Upper lobe of left lung (tissue), 6 donors: Measurements from ENCODE around the gene AGAP1. TPM values are rescaled to one million over a fixed set of nuclear protein-coding genes. Genes with fewer than 3 reads are reported as not detected.

Experiments used
- ATAC-seq, 2 donors: fragments of 200-7000 bp; cut with Tn5 transposase; one replicate each; pipeline ENCODE4 v1.9.1; 2022; ENCODE audit warnings: mild to moderate bottlenecking in 2 of 2, moderate library complexity in 2 of 2; ENCODE audit not compliant: low FRiP score in 2 of 2
- DNase-seq, 2 donors: peaks; one replicate each; pipeline ENCODE4 v3.0.0-alpha.2; 2019 to 2020
- H3K27ac ChIP-seq, 4 donors: fragments of 200-600 bp; sonication (generic); one replicate each; pipeline ENCODE4 v1.5.1; 2016 to 2019
- H3K27me3 ChIP-seq, 4 donors: fragments of 200-600 bp; sonication (generic); one replicate each; pipeline ENCODE4 v1.5.1; 2017 to 2019
- H3K36me3 ChIP-seq, 4 donors: fragments of 200-600 bp; sonication (generic); one replicate each; pipeline ENCODE4 v1.5.1; 2016 to 2019
- H3K4me1 ChIP-seq, 4 donors: fragments of 200-600 bp; sonication (generic); one replicate each; pipeline ENCODE4 v1.5.1; 2018 to 2019
- H3K4me3 ChIP-seq, 4 donors: fragments of 200-600 bp; sonication (generic); one replicate each; pipeline ENCODE4 v1.5.1; 2017 to 2019; ENCODE audit warnings: mild to moderate bottlenecking in 2 of 4, moderate library complexity in 1 of 4
- H3K9me3 ChIP-seq, 4 donors: fragments of 200-600 bp; sonication (generic); one replicate each; pipeline ENCODE4 v1.5.1; 2018 to 2019
- EP300 ChIP-seq, 4 donors: sonication (generic); formaldehyde crosslinking; IDR thresholded peaks; one replicate each; pipeline ENCODE4 v1.5.1; 2017; ENCODE audit warnings: antibody characterized with exemption in 4 of 4, control low read depth in 2 of 4
- POLR2A ChIP-seq, 4 donors: fragments of 450-650 bp; IDR thresholded peaks; one replicate each; pipeline ENCODE4 v1.5.1; 2016 to 2017; ENCODE audit warnings: antibody characterized with exemption in 4 of 4, mild to moderate bottlenecking in 2 of 4
- POLR2AphosphoS5 ChIP-seq, 2 donors: sonication (generic); formaldehyde crosslinking; IDR thresholded peaks; one replicate each; pipeline ENCODE4 v1.5.1; 2017; ENCODE audit warnings: antibody characterized with exemption in 2 of 2
- WGBS, 2 donors: methylation state at CpG; one replicate each; pipeline ENCODE4 v1.1.5; 2017 to 2018; 5-methylcytosine and 5-hydroxymethylcytosine counted together
- total RNA-seq, 6 donors: library from RNA; depleted of rRNA in 4 of 6; stranded (reverse); fragments of >200 nt in 4 of 6; gene quantifications; one replicate each; pipeline versions ENCODE4 v1.1.0 to v1.2.1, GENCODE V29; 2016 to 2021
- TF ChIP-seq, protein P1 (sequence below), 6 experiments: fragments of 450-650 bp in 4 of 6; fragments of 200-600 bp in 2 of 6; sonication (generic) in 2 of 6; IDR thresholded peaks; one replicate each; pipeline ENCODE4 v1.5.1; 2016 to 2019; ENCODE audit warnings: antibody characterized with exemption in 6 of 6
- donor health status: DM: no; HTN: no; CAD: no; lungs with moderate emphysema.
- donor health status: DM: no; HTN: yes; CAD: no; lungs with severe emphysema.

AGAP1 gene
- total RNA-seq, 6 donors from 2014 or later, result 25.5 to 45.1 (median 30.7) TPM

DNA sequence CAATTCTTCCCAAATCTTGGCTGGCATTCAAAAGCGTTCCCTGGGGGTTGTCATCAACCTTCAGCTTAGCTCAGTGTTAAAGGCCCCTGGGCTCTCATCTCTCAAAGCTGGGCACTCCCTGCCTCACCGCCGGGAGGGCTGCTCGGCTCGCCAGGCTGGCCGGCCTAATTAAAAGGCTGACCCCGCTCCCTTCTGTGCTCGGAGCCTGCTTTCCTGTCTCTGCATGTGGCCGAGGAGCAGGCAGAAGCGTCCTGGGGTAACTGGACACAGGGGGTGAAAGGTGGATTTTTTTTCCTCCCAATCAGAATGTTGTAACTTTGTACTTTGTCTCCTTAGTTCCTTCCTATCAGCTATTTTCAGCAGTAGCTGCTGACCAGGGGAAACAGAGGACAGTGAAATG, 443.2 kb downstream of the AGAP1 start:
- 88 to 93% methylated on average over 9 to 10 of the region's 10 CpGs for WGBS, 2 donors
- ATAC-seq, result no peak
- peaks cover 0 to 7% (median 0%) of the 10 kb centered on the region in 4 donors for H3K9me3 ChIP-seq
- H3K27ac ChIP-seq, result no peak overlapping the region
- no peaks in the 10 kb centered on the region for H3K27me3 ChIP-seq
- H3K4me3 ChIP-seq, result no peak overlapping the region
- TF ChIP-seq EP300 (IDR thresholded peaks at IDR 0.05), result no peak
- TF ChIP-seq, protein P1, sequence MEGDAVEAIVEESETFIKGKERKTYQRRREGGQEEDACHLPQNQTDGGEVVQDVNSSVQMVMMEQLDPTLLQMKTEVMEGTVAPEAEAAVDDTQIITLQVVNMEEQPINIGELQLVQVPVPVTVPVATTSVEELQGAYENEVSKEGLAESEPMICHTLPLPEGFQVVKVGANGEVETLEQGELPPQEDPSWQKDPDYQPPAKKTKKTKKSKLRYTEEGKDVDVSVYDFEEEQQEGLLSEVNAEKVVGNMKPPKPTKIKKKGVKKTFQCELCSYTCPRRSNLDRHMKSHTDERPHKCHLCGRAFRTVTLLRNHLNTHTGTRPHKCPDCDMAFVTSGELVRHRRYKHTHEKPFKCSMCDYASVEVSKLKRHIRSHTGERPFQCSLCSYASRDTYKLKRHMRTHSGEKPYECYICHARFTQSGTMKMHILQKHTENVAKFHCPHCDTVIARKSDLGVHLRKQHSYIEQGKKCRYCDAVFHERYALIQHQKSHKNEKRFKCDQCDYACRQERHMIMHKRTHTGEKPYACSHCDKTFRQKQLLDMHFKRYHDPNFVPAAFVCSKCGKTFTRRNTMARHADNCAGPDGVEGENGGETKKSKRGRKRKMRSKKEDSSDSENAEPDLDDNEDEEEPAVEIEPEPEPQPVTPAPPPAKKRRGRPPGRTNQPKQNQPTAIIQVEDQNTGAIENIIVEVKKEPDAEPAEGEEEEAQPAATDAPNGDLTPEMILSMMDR (IDR thresholded peaks at IDR 0.05), result no peak
- no peak for TF ChIP-seq POLR2AphosphoS5 (IDR thresholded peaks at IDR 0.05)
- TF ChIP-seq POLR2A (IDR thresholded peaks at IDR 0.05), result no peak
- DNase-seq, result no peak
- peaks cover 0 to 6% (median 0%) of the 10 kb centered on the region in 4 donors for H3K4me1 ChIP-seq
- H3K36me3 ChIP-seq, result peaks cover 0 to 6% (median under 1%) of the 10 kb centered on the region in 4 donors

DNA sequence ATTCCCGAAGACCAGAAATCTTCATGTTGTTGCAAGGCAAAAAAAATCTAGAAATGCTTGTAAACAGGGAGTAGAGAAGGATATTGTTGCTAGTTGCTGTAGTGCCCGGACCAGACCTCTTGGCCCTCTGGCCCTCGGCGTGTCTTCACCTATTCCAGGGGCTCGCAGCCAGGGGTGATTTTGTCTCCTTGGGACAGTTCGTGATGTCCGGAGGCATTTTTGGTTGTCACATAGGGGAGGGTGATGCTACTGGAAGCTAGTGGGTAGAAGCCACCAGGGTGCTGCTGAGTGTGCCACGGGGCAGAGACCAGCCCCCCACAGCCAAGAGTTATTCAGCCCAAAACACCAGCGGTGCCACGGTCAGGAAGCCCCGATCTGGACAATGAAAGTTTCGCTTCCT, 443.7 kb downstream of the AGAP1 start:
- DNase-seq, result no peak
- TF ChIP-seq POLR2AphosphoS5 (IDR thresholded peaks at IDR 0.05) (no peak), POLR2A (IDR thresholded peaks at IDR 0.05) (no peak), EP300 (IDR thresholded peaks at IDR 0.05) (no peak)
- TF ChIP-seq, protein P1 (IDR thresholded peaks at IDR 0.05), result no peak
- Histone ChIP-seq H3K9me3 (peaks cover 0 to 7% (median 0%) of the 10 kb centered on the region in 4 donors), H3K36me3 (peaks cover 0 to 3% (median 0%) of the 10 kb centered on the region in 4 donors), H3K27me3 (no peaks in the 10 kb centered on the region), H3K4me1 (peaks cover 0 to 6% (median 0%) of the 10 kb centered on the region in 4 donors), H3K27ac (no peak overlapping the region), H3K4me3 (no peak overlapping the region)
- no peak for ATAC-seq
- WGBS, 2 donors, result 90 to 92% methylated on average over 8 to 12 of the region's 12 CpGs

DNA sequence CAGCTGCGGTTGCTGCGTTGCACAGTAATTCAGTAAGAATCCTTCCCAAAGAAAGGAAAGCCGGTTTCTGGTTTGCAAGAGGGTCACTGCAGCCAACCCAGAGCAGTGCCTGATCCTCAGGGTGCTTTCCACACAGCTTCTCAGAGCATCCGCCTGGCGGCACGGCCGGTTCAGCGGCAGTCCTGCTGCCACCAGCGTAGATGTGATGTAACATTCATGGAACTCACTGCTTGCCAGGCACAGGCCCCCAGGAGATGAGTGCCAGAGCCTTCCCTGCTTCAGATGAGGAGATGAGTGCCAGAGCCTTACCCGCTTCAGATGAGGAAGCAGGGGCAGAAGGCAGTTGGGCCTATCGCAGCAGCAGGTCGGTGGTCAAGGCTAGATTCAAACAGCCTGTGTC, 444.1 kb downstream of the AGAP1 start:
- DNase-seq, result no peak
- WGBS, 2 donors, result 83 to 100% methylated on average over 12 of the region's 12 CpGs
- peaks cover 0 to 7% (median 0%) of the 10 kb centered on the region in 4 donors for H3K9me3 ChIP-seq
- peaks cover 0 to 6% (median 0%) of the 10 kb centered on the region in 4 donors for H3K4me1 ChIP-seq
- H3K27ac ChIP-seq, result no peak overlapping the region
- ATAC-seq, result no peak
- no peak overlapping the region for H3K4me3 ChIP-seq
- TF ChIP-seq EP300 (IDR thresholded peaks at IDR 0.05), result no peak
- H3K27me3 ChIP-seq, result no peaks in the 10 kb centered on the region
- peaks cover 0 to 3% (median 0%) of the 10 kb centered on the region in 4 donors for H3K36me3 ChIP-seq

DNA sequence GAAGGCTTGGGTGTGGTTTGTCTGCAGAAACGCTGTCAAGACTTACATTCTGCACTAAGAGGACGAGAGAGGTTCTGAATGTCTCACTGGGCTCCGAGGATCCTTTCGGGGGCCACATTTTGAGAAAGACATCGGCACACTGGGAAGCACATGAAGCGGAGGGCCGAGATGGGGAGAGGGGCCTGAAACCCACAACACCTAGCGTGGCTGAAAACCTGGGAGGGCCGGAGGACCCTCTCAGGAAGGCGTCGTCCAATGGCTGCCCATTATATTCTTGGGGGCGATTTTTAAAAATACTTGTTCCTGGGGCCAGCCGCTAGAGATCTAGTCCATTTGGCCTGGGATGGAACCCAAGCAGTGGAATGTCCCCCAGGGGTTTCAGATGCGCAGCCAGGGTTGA, 444.8 kb downstream of the AGAP1 start:
- H3K4me1 ChIP-seq, result peaks cover 0 to 6% (median 0%) of the 10 kb centered on the region in 4 donors
- H3K4me3 ChIP-seq, result no peak overlapping the region
- H3K36me3 ChIP-seq, result peaks cover 0 to 3% (median 0%) of the 10 kb centered on the region in 4 donors
- H3K27ac ChIP-seq, result no peak overlapping the region
- DNase-seq (no peak), ATAC-seq (no peak)
- 84 to 95% methylated on average over 11 to 14 of the region's 14 CpGs for WGBS, 2 donors
- H3K9me3 ChIP-seq, result peaks cover 0 to 7% (median 0%) of the 10 kb centered on the region in 4 donors
- no peak for TF ChIP-seq POLR2AphosphoS5 (IDR thresholded peaks at IDR 0.05)
- no peak for TF ChIP-seq POLR2A (IDR thresholded peaks at IDR 0.05)
- TF ChIP-seq EP300 (IDR thresholded peaks at IDR 0.05), result no peak
- H3K27me3 ChIP-seq, result no peaks in the 10 kb centered on the region

DNA sequence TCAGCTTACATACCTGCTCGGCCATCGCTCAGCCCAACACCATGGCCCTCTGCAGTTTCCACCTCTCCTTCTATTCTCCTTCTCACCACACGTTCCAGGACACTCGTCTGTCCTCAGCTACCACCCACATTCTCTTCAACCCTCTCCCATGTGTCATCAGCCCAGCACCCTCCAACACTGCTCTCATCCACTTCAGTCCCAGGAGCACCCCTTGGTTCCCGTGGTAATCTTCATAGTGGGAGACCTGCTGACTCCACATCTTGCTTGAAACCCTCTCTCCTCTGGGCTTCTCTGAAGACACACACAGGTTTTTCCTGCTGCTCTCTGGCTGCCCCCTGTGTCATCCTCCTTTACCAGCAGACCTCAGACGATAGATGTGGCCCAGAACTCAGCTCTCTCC, 445.6 kb downstream of the AGAP1 start:
- WGBS, 2 donors, result 90 to 91% methylated on average over 6 of the region's 6 CpGs
- ATAC-seq, result no peak
- Histone ChIP-seq H3K4me1 (peaks cover 0 to 3% (median 0%) of the 10 kb centered on the region in 4 donors), H3K36me3 (no peaks in the 10 kb centered on the region), H3K9me3 (peaks cover 0 to 7% (median 0%) of the 10 kb centered on the region in 4 donors), H3K4me3 (no peak overlapping the region), H3K27me3 (no peaks in the 10 kb centered on the region), H3K27ac (no peak overlapping the region)
- no peak for DNase-seq
- no peak for TF ChIP-seq EP300 (IDR thresholded peaks at IDR 0.05)
- TF ChIP-seq, protein P1 (IDR thresholded peaks at IDR 0.05), result no peak

DNA sequence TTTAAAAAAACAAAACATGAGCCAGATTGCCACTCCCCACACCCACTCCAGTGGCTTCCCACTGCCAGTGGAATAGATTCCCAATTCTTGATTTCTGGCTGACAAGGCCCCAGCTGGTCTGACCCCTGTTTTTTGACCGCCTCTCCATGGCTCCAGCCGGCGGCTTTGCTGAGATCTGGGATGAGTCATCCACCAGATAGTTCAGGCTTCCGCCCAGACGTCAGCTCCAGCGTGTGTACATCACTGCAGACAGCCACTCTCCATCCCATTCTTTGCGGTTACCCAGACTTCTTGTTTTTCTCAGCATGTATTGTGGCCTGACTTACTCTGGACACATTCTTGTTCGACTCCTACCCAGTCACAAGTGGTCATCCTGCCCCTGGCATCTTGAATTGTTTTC, 446.5 kb downstream of the AGAP1 start:
- DNase-seq (no peak), ATAC-seq (peak; percentile 12 to 92)
- no peak overlapping the region for H3K27ac ChIP-seq
- H3K4me1 ChIP-seq, result no peaks in the 10 kb centered on the region
- peaks cover 0 to 7% (median 0%) of the 10 kb centered on the region in 4 donors for H3K9me3 ChIP-seq
- H3K27me3 ChIP-seq, result no peaks in the 10 kb centered on the region
- TF ChIP-seq POLR2AphosphoS5 (IDR thresholded peaks at IDR 0.05) (no peak), EP300 (IDR thresholded peaks at IDR 0.05) (no peak), POLR2A (IDR thresholded peaks at IDR 0.05) (no peak)
- TF ChIP-seq, protein P1 (IDR thresholded peaks at IDR 0.05), result no peak
- 84 to 91% methylated on average over 8 of the region's 8 CpGs for WGBS, 2 donors
- no peak overlapping the region for H3K4me3 ChIP-seq
- H3K36me3 ChIP-seq, result no peaks in the 10 kb centered on the region
